Gastroesophageal sphincter (tissue), 4 donors: ENCODE data around the gene CPEB3. TPM values are rescaled to one million over a fixed set of nuclear protein-coding genes. Genes with fewer than 3 reads are reported as not detected.

ENCODE experiments used
- ATAC-seq: fragments of 150-250 bp; one replicate; pipeline ENCODE4 v1.9.1; 2016; ENCODE audit warnings: mild to moderate bottlenecking, moderate library complexity
- H3K27ac ChIP-seq, 4 donors: fragments of 200-600 bp; sonication (generic) in 3 of 4; 1 replicate in 3 of 4; 2 replicates in 1 of 4; pipeline ENCODE4 v1.5.1; 2016 to 2019
- H3K27me3 ChIP-seq: fragments of 200-600 bp; sonication (generic); one replicate; pipeline ENCODE4 v1.5.1; 2019
- H3K36me3 ChIP-seq, 2 donors: fragments of 200-600 bp; sonication (generic); one replicate each; pipeline ENCODE4 v1.5.1; 2019; ENCODE audit warnings: control low read depth in 1 of 2
- H3K4me1 ChIP-seq, 3 donors: fragments of 200-600 bp; sonication (generic); 1 replicate in 2 of 3; 2 replicates in 1 of 3; pipeline ENCODE4 v1.5.1; 2016 to 2019; ENCODE audit warnings: control low read depth in 2 of 3
- H3K4me3 ChIP-seq, 2 donors: fragments of 200-600 bp; sonication (generic); one replicate each; pipeline ENCODE4 v1.5.1; 2019; ENCODE audit warnings: mild to moderate bottlenecking in 1 of 2, moderate library complexity in 1 of 2
- H3K9me3 ChIP-seq, 3 donors: fragments of 200-600 bp; sonication (generic); one replicate each; pipeline ENCODE4 v1.5.1; 2017 to 2019; ENCODE audit warnings: control low read depth in 2 of 3
- EP300 ChIP-seq: sonication (generic); formaldehyde crosslinking; IDR thresholded peaks from one replicate; pipeline ENCODE4 v1.6.1; 2017; ENCODE audit warnings: antibody characterized with exemption, mild to moderate bottlenecking
- POLR2A ChIP-seq, 2 donors: fragments of 450-650 bp; IDR thresholded peaks; one replicate each; pipeline ENCODE4 v1.6.1; 2017; ENCODE audit warnings: antibody characterized with exemption in 2 of 2, mild to moderate bottlenecking in 2 of 2, moderate library complexity in 1 of 2
- POLR2AphosphoS5 ChIP-seq: sonication (generic); formaldehyde crosslinking; IDR thresholded peaks from one replicate; pipeline ENCODE4 v1.6.1; 2017; ENCODE audit warnings: antibody characterized with exemption
- WGBS, 2 donors: methylation state at CpG; one replicate each; pipeline ENCODE4 v1.1.5; 2018; ENCODE audit warnings: low coverage in 1 of 2; 5-methylcytosine and 5-hydroxymethylcytosine counted together
- total RNA-seq, 4 donors: library from RNA; depleted of rRNA; stranded (reverse); fragments of >200 nt; gene quantifications; one replicate each; pipeline ENCODE4 v1.1.0, GENCODE V29; 2016
- TF ChIP-seq, protein P1 (sequence below), 4 experiments: fragments of 200-600 bp in 2 of 4; fragments of 450-650 bp in 2 of 4; sonication (generic) in 1 of 4; IDR thresholded peaks; one replicate each; pipeline ENCODE4 v1.5.1; 2017 to 2019; ENCODE audit warnings: antibody characterized with exemption in 4 of 4, mild to moderate bottlenecking in 2 of 4, moderate library complexity in 2 of 4

CPEB3 gene
- total RNA-seq, 4 donors from 2014 or later: 4.7 to 11.8 (median 9.7) TPM

DNA sequence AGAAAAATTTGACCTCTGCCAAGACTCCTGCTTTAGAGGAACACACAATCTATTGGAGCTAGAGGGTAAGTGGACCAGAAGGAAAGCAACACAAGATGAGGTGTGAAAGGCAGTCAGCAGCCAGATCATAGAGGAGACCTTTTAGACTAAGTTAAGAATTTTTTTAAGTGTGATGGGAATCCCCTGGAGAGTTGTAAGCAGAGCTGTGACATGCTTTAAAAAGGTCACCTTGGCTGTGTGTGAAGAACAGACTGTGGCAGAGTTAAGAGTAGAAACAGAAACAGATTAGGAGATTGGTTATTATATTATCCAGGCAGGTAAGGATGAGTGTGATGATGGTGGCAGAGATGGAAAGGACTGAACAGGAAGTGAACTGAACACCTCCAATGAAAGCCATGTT is 23.5 kb downstream of the CPEB3 start:
- no peaks in the 10 kb centered on the region for H3K27me3 ChIP-seq

DNA sequence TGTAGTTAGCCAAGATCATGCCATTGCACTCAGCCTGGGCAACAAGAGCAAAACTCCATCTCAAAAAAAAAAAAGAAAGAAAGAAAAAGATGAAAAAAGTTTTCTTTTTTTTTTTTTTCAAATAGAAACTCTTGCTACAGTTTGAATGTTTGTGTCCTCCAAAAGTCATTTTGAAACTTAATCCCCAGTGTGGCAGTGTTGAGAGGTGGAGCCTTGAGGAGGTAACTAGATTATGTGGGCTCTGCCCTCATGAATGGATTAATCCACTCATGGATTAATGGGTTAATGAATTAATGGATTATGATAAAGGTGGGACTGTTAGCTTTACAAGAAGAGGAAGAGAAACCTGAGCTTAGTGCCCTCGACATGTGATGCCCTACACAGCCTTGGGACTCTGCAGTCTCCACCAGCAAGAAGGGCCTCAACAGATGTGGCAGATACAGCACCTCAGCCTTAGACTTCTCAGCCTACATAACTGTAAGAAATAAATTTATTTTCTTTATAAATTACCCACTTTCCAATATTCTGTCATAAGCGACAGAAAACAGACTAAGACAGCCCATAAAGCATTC is 25.1 kb downstream of the CPEB3 start:
- Histone ChIP-seq H3K36me3 (no peaks in the 10 kb centered on the region), H3K9me3 (no peaks in the 10 kb centered on the region), H3K4me1 (peaks cover 0 to 36% (median 0%) of the 10 kb centered on the region in 3 donors), H3K27me3 (no peaks in the 10 kb centered on the region), H3K4me3 (no peak overlapping the region), H3K27ac (peak overlapping the region in 1 of 4 donors; percentile 56)
- WGBS, 2 donors: 14 to 58% methylated on average over 1 to 2 of the region's 2 CpGs
- no peak for ATAC-seq
- TF ChIP-seq EP300 (no peak), POLR2AphosphoS5 (no peak), POLR2A (IDR thresholded peaks at IDR 0.05) (no peak)
- TF ChIP-seq, protein P1, sequence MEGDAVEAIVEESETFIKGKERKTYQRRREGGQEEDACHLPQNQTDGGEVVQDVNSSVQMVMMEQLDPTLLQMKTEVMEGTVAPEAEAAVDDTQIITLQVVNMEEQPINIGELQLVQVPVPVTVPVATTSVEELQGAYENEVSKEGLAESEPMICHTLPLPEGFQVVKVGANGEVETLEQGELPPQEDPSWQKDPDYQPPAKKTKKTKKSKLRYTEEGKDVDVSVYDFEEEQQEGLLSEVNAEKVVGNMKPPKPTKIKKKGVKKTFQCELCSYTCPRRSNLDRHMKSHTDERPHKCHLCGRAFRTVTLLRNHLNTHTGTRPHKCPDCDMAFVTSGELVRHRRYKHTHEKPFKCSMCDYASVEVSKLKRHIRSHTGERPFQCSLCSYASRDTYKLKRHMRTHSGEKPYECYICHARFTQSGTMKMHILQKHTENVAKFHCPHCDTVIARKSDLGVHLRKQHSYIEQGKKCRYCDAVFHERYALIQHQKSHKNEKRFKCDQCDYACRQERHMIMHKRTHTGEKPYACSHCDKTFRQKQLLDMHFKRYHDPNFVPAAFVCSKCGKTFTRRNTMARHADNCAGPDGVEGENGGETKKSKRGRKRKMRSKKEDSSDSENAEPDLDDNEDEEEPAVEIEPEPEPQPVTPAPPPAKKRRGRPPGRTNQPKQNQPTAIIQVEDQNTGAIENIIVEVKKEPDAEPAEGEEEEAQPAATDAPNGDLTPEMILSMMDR (IDR thresholded peaks at IDR 0.05): no peak

More for the DNA sequence above, 23.5 kb downstream of the CPEB3 start:
- Histone ChIP-seq H3K36me3 (no peaks in the 10 kb centered on the region), H3K9me3 (no peaks in the 10 kb centered on the region), H3K27ac (peak overlapping the region in 3 of 4 donors; percentile 15 to 56 (median 54)), H3K4me1 (peaks cover 0 to 36% (median 0%) of the 10 kb centered on the region in 3 donors), H3K4me3 (no peak overlapping the region)
- ATAC-seq: peak; percentile 31
- TF ChIP-seq POLR2A (IDR thresholded peaks at IDR 0.05) (no peak), EP300 (no peak), POLR2AphosphoS5 (no peak)
- TF ChIP-seq, protein P1 (IDR thresholded peaks at IDR 0.05): no peak

DNA sequence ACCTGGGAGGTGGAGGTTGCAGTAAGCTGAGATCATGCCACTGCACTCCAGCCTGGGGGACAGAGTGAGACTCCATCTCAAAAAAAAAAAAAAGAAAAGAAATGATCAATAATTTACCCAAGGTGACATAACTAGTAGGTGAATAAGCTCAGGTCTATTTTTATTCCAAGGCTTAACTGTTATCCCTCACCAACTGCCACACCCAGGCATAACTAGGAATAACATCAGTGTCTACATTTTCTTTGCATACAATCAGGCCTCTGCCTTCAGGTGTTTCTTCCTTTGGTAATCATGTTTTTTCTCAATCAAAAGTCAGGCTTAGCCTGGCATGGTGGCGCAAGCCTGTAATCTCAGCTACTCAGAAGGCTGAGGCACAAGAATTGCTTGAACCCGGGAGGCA is 26.6 kb downstream of the CPEB3 start:
- no peak for TF ChIP-seq POLR2A (IDR thresholded peaks at IDR 0.05)
- no peak for TF ChIP-seq POLR2AphosphoS5
- TF ChIP-seq EP300: no peak
- TF ChIP-seq, protein P1 (IDR thresholded peaks at IDR 0.05): no peak
- no peaks in the 10 kb centered on the region for H3K36me3 ChIP-seq
- no peak overlapping the region for H3K4me3 ChIP-seq
- WGBS, 2 donors: 100% methylated on average over 1 of the region's 2 CpGs; no CpG with 5 or more reads in 1 of the 2 donors
- no peaks in the 10 kb centered on the region for H3K9me3 ChIP-seq
- peaks cover 0 to 36% (median 0%) of the 10 kb centered on the region in 3 donors for H3K4me1 ChIP-seq
- H3K27me3 ChIP-seq: no peaks in the 10 kb centered on the region
- no peak for ATAC-seq
- no peak overlapping the region for H3K27ac ChIP-seq

DNA sequence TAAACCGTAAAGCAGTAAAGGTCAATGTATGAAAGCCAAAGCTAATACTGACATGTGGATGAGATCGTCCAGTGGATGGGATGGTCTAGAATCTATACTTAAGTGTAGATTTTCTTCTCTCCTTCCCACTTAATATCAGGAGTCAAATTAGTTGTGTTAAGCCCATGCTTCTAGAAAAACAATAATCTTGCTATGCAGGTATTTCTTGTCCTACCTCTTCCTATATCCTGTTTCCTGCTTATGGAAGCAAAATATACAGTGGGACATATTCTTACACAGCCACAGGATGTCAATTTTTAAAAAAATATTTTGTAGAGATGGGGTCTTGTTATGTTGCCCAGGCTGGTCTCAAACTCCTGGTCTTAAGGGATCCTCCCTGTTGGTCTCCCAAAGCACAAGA is 27.5 kb downstream of the CPEB3 start:
- TF ChIP-seq POLR2A (IDR thresholded peaks at IDR 0.05) (no peak), POLR2AphosphoS5 (no peak), EP300 (no peak)
- TF ChIP-seq, protein P1 (IDR thresholded peaks at IDR 0.05): no peak
- H3K4me3 ChIP-seq: no peak overlapping the region
- peaks cover 0 to 30% (median 0%) of the 10 kb centered on the region in 3 donors for H3K4me1 ChIP-seq
- H3K27ac ChIP-seq: no peak overlapping the region
- no peak for ATAC-seq
- H3K9me3 ChIP-seq: no peaks in the 10 kb centered on the region
- WGBS, 2 donors: 100% methylated on average over 2 of the region's 2 CpGs; no CpG with 5 or more reads in 1 of the 2 donors
- H3K36me3 ChIP-seq: no peaks in the 10 kb centered on the region
- no peaks in the 10 kb centered on the region for H3K27me3 ChIP-seq

DNA sequence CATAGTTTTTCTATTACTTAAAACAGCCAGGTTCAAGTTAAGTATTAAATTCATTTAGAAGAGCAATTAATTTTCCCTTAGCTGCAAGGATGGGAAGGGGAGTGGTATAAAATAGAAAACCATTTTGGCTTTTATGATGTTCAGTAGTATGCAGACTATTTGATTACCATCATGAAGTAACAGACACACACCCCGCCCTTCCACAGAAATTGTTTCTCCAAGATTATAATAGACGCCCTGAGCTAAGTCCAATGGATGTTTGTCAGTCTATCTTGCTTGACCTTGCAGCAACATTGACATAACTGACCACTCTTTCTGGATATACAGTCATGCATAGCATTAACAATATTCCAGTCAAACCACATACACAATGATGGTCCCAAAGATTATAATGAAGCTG is 42.3 kb downstream of the CPEB3 start:
- no peak for ATAC-seq
- Histone ChIP-seq H3K36me3 (no peaks in the 10 kb centered on the region), H3K9me3 (no peaks in the 10 kb centered on the region), H3K27ac (no peak overlapping the region), H3K4me1 (peaks cover 0 to 6% (median 0%) of the 10 kb centered on the region in 3 donors), H3K27me3 (no peaks in the 10 kb centered on the region), H3K4me3 (no peak overlapping the region)
- WGBS, 2 donors: 91 to 100% methylated on average over 2 of the region's 2 CpGs
- TF ChIP-seq, protein P1 (IDR thresholded peaks at IDR 0.05): no peak
- TF ChIP-seq POLR2A (IDR thresholded peaks at IDR 0.05) (no peak), EP300 (no peak), POLR2AphosphoS5 (no peak)
